Suppressor macrophage treated with lipopolysaccharide for 4 hours (primary cell): ENCODE results near the gene EYA3.
A peak's percentile ranks its signal among the peaks of the same experiment; 100 is the strongest.

ENCODE experiments used
- DNase-seq: peaks from one replicate; pipeline ENCODE4 v3.0.0-alpha.2; 2020

The EYA3 gene

DNA sequence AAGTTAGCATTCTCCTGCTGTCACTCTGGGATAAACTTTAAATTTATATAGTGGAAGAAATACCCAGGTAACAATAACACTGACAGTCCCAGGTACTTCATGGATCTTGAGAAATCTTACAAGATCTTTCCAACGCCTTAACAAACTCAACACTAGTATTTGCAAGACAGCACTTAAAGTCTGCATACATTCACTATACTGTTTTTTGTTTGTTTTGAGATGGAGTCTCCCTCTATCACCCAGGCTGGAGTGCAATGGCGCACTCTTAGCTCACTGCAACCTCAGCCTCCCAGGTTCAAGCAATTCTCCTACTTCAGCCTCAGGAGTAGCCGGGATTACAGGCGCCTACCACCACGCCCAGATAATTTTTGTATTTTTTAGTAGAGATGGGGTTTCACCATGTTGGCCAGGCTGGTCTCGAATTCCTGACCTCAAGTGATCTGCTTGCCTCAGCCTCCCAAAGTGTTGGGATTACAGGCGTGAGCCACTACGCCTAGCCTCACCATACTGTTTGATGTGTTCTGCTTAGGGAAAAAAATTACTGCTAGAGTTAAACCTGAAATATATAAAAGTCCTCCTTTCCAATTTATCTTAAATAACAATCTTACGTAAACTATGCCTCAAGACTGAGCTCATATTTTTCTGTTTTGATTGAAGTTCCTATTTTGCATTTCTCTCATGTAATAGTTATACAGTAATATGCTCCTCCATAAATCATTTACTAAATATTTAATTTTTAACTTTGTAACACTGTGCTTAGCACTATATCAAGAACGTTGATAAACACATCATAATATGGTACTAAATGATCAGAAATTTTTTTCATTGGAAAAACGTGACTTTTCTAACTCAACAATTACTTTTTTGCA is 17.5 kb downstream of the EYA3 start:
- no peak for DNase-seq

- DNase-seq = no peak
These were observed 20.8 kb downstream of the EYA3 start for GRCh38 chr1:28067523-28068090.

GRCh38 chr1:28066393-28067154 is 21.8 kb downstream of the EYA3 start:
- DNase-seq = no peak

DNA sequence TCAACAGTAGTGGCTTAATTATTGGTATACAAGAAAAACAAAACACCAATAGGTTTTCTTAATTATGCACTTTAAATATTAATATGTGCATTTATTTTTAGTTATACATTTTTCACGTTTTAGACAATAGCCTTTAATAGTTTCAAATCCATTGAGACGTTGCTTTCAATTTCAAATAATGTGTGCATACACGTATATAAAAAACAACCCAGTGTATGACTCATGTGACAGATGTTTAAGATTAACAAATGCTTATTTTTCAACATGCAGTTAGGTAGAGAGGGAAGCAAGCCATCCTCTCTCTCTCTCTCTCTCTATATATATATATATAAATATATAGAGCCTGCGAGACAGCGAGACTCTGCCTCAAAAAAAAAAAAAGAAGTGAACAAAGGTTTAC is 24.3 kb downstream of the EYA3 start:
- peak; percentile 68 for DNase-seq

GRCh38 chr1:28062806-28063205 is 25.6 kb downstream of the EYA3 start:
- peak; percentile 72 for DNase-seq

GRCh38 chr1:28058971-28059878 is 29.2 kb downstream of the EYA3 start:
- DNase-seq = no peak

DNA sequence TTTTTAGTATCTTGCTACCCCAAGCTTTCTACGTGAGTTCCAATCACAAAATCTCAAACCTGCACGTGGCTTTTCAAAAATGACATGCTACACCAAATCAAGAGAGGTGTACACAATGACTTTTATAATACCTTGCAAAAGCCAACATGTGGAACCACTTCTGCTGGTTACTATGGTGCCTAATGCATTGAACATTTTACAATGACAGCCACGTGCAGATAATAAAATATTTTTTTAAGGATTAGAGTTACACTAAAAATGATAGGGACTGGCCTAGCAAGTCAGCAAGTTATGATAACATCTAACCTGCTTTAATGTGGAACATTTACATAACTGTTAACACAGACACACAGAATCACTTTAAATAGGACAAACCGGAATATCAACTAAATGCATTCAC is 30.2 kb downstream of the EYA3 start:
- DNase-seq = no peak

DNA sequence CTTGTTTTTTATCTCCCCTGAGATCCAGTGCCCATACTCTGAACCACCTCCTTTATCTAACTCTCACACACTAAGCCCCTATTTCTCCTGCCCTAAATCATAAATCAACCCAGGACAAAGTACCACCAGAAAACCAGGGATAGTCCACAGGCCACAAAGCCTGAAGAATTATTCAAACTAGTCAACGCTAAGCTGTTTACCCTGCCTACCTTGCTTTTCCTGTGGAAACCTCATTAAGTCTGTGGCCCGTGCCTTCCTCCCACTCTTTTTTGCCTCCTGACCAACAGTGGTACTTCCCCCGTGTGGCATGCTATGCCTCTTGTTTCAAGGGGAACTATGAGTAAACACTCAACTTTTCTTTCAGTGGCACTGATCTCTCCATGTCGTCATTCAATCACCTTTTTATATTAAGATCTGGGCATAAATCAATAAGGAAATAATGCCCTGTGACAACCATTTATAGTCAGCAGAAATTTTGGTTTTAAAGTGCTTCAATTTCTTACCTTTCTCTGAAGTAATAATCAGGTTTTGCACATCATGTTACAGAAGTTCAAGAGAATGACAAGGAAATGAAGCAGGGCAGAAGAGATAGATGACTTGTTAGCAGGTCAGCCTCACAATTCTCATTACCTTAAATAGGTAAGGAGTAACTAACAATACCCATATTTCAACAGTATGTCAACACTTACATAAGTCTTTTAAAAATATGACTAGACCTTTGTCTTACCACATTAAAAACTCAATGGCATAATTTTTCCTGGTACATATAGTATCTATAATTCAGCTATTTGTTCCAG is 32.1 kb downstream of the EYA3 start:
- peak; percentile 72 for DNase-seq

GRCh38 chr1:28050776-28051175 is 37.6 kb downstream of the EYA3 start:
- DNase-seq = no peak

GRCh38 chr1:28046716-28047115 is 41.7 kb downstream of the EYA3 start:
- DNase-seq = no peak

GRCh38 chr1:28045777-28046176 is 42.6 kb downstream of the EYA3 start:
- peak; percentile 34 for DNase-seq

DNA sequence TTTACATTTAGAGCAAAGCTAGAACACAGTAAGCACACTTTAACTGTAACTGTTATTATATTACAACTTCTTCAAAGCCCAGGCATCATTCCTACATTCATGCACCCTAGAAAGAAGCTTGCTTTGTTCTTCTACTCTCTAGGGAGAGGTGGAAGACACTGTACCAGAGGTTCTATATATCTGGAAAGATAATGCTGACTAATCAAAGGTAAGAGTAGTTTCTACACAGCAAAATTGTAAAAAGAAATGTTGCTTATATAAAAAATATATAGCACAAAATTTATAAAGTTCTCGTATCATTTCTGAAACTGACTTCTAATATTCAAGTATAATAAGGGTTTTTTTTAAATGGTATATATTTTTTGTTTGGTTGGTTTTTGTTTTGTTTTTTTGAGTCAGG is 44.0 kb downstream of the EYA3 start:
- DNase-seq = no peak

- DNase-seq = no peak
These were observed 49.1 kb downstream of the EYA3 start for GRCh38 chr1:28039341-28039740.

- DNase-seq = no peak
These were observed 50.5 kb downstream of the EYA3 start for GRCh38 chr1:28037946-28038345.

DNA sequence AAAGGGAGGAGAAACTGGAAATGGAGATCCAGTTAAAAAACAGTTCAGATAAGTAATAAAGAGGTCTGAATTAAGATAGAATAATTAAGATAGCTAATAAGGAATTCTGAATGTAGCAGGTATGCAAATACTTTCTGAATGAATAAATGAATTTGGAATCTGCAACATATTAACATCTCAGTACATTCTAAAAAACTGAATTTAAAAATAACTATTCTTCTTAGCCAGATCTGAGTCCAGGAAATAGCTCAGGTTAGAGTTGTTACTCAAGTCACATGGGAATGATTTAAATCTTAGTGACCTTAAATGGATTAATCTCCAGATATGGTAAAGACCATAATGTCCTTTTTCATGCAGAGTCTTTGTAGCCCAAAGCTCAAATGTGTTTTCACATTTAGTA is 51.2 kb downstream of the EYA3 start:
- DNase-seq = no peak

DNA sequence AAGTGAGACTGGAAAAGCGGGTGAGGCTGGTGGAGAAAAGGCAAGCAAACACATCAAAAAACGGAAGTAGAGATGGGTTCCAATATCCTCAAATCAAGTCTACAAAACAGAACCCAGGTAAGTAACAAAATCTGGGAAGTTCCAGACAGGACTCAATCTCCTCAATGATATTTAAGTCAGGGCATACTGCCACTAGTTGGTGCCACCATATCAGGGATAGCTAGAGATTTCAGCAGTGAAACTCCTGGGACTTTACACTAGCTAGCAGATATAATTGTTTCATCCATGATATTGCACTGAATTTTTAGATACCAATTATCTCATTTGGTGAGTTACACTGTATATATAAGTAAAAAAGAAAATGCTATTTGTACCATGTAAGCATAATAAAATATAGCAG is 52.0 kb downstream of the EYA3 start:
- DNase-seq = no peak

GRCh38 chr1:28035420-28035819 is 53.0 kb downstream of the EYA3 start:
- DNase-seq = no peak

GRCh38 chr1:28032281-28032680 is 56.1 kb downstream of the EYA3 start:
- no peak for DNase-seq

DNA sequence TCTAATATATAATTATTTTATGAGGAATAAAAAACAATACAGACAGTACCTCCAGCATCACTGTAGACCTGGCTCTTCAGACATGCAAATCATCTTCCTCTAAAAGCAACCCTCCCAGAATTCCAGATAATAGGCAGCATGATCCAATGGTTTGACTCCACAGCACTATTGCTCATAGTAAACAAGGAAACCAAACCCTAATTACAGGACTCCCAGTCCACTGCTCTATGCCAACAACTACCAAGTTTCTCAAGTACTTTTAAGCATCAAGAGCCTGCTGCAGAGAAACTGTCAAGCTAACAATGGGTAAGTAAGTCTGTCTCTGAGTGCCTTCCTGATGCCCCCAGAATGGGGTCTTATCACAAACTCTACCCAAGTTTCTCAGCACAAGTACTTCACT is 57.2 kb downstream of the EYA3 start:
- no peak for DNase-seq

DNA sequence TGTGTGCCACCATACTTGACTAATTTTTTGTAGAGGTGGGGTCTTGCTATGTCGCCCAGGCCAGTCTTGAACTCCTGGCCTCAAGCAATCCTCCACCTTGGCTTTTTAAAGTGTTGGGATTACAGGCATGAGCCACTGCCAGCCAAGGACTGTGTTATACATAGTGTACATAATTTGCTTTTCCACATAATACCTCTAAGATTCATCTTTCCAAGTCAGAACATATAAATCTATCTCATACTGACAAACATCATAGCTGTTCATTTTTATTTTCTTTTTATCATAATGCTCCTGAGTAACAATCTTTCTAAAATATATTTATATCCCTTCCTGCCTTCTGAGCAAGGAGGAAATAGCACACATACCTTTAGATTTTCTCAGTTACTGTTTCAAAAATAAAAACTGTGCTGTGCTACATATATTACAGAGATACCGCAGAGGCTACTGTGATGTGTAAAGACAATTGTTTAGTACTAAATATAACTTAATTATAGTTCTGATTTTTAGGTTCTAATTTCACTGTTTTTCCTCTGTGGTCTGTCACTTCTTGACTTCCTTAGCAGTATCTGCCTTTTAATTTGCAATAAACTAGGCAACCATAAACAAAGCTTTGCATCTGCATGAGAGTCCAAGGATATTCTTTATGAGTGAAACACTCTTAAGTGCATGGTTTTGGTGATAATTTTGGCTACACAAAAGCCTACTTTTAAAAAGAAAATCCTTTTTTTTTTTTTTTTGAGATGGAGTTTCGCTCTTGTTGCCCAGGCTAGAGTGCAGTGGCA is 59.3 kb downstream of the EYA3 start:
- DNase-seq = no peak

DNA sequence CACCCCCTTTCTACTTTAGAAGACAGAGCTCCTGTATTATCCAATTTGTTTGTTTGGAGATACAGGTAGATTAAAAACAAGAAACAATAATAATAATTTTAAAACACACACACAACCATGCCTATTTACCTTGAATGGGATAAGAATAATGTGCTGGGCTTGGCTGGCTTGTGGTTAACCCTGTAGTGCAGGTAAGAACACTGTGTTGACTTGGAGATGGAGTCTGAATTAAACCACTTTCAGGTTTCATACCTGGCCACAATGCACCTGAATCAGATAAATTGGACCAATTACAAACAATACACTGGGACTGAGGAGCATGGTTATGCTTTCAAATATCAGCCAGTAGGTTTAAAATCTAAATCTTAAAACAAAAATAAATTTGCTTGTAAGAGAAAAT is 60.8 kb downstream of the EYA3 start:
- no peak for DNase-seq
